Parathyroid adenoma (tissue), 2 donors: ENCODE data around the gene RPS6KA5.

ENCODE experiments used
- H2AFZ ChIP-seq: fragments of 300-600 bp; sonication (generic); one replicate; pipeline ENCODE4 v1.7.0; 2017; ENCODE audit warnings: antibody characterized with exemption, mild to moderate bottlenecking
- H3K27ac ChIP-seq: fragments of 300-600 bp; sonication (generic); one replicate; pipeline ENCODE4 v1.7.0; 2017
- H3K27me3 ChIP-seq: fragments of 300-600 bp; sonication (generic); one replicate; pipeline ENCODE4 v1.7.0; 2017; ENCODE audit warnings: low read length; ENCODE audit not compliant: control insufficient read depth, insufficient read depth
- H3K36me3 ChIP-seq: fragments of 300-600 bp; sonication (generic); one replicate; pipeline ENCODE4 v1.7.0; 2017; ENCODE audit warnings: low read length; ENCODE audit not compliant: control insufficient read depth, insufficient read depth
- H3K4me1 ChIP-seq: fragments of 300-600 bp; sonication (generic); one replicate; pipeline ENCODE4 v1.7.0; 2017; ENCODE audit warnings: control low read depth
- H3K4me2 ChIP-seq: fragments of 300-600 bp; sonication (generic); one replicate; pipeline ENCODE4 v1.7.0; 2017; ENCODE audit warnings: low read length
- H3K4me3 ChIP-seq: fragments of 300-600 bp; sonication (generic); one replicate; pipeline ENCODE4 v1.7.0; 2017; ENCODE audit warnings: low read depth, low read length
- H3K79me2 ChIP-seq: fragments of 300-600 bp; sonication (generic); one replicate; pipeline ENCODE4 v1.7.0; 2017; ENCODE audit warnings: control low read depth
- H3K9ac ChIP-seq: fragments of 300-600 bp; sonication (generic); one replicate; pipeline ENCODE4 v1.7.0; 2017; ENCODE audit warnings: mild to moderate bottlenecking
- H3K9me3 ChIP-seq: fragments of 300-600 bp; sonication (generic); one replicate; pipeline ENCODE4 v1.7.0; 2017; ENCODE audit warnings: low read length; ENCODE audit not compliant: control insufficient read depth
- CTCF ChIP-seq: fragments of 300-600 bp; sonication (generic); IDR thresholded peaks from one replicate; pipeline ENCODE4 v1.7.0; 2017; ENCODE audit warnings: antibody characterized with exemption, mild to moderate bottlenecking
- donor health status: primary hyperparathyroidism.

Gene RPS6KA5

DNA sequence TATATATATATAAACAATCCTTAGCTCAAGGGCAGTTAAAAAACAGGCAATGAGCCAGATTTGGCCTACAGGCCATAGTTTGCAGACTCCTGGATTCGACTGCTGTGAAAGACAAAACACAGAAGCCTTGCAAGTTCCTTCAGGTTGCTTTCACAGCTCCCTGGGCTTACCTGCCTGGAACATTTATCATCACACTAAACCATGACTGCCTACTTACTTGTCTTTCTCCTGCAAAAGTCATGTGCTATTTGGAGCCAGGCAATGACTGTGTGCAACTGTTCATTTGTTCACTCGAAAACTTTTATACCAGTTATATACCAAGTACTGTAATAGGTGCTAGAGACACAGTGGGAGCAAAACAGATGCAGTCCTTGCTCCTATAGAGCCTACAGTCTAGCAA is 2.2 kb upstream of the RPS6KA5 start:
- Histone ChIP-seq H3K9ac (no peak overlapping the region), H3K4me1 (peaks cover 4% of the 10 kb centered on the region), H3K27ac (no peak overlapping the region)

DNA sequence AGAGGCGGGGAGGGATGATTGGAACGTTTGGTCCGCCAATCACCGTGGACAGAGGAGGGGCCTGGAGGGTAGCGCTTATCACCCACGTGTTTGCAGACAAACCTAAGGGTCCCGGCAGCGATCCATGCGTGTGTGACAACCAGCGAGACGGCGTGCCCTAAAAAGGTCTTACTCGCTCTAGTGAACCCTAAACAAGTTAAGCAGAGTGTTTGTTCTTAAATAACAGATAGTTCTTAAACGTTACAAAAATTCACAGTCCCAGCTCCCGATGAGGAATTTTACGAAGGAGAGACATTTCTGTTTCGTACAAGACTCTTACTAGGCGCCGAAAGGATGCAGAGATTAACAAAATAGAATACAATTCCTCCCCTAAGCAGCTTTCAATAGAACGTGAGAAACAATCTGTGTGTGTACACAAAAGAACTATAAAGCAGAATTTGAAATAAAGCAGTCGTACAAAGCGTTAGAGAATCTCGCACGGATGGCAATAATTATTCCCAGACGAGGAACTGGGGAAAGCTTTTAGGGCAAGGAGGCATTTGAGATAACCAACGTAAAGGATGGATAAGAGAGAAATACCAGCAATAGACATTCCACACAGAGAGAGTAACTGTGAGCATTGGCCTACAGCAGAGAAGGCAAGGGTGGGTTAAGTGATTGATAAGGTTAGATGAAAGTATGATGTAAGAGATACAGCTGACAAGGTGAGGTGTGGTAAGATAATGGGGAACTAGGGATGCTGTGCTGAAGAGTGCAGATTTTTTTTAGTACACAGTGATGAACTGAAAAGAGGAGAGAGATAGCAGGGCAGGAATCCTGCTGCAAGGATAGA is 831 bp upstream of the RPS6KA5 start:
- Histone ChIP-seq H3K27me3 (no peaks in the 10 kb centered on the region), H3K79me2 (no peaks in the 10 kb centered on the region), H3K4me3 (peak overlapping the region; percentile 71), H3K4me1 (peaks cover 4% of the 10 kb centered on the region), H2AFZ (peak overlapping the region; percentile 95), H3K9ac (no peak overlapping the region), H3K36me3 (no peaks in the 10 kb centered on the region), H3K9me3 (no peaks in the 10 kb centered on the region), H3K4me2 (peak overlapping the region; percentile 83), H3K27ac (peak overlapping the region; percentile 97)
- TF ChIP-seq CTCF = no peak

More for the DNA sequence above, 2.2 kb upstream of the RPS6KA5 start:
- H3K4me3 ChIP-seq = no peak overlapping the region
- no peaks in the 10 kb centered on the region for H3K36me3 ChIP-seq
- H2AFZ ChIP-seq = no peak overlapping the region
- H3K27me3 ChIP-seq = no peaks in the 10 kb centered on the region
- no peak for TF ChIP-seq CTCF
- no peaks in the 10 kb centered on the region for H3K79me2 ChIP-seq
- H3K9me3 ChIP-seq = no peaks in the 10 kb centered on the region
- no peak overlapping the region for H3K4me2 ChIP-seq

GRCh38 chr14:91059576-91060350 is 678 bp downstream of the RPS6KA5 start:
- peak overlapping the region; percentile 82 for H3K4me3 ChIP-seq
- H3K9ac ChIP-seq = peak overlapping the region; percentile 92
- H3K4me2 ChIP-seq = peak overlapping the region; percentile 89
- no peak for TF ChIP-seq CTCF
- H3K4me1 ChIP-seq = peaks cover 4% of the 10 kb centered on the region
- H3K9me3 ChIP-seq = no peaks in the 10 kb centered on the region
- H3K36me3 ChIP-seq = no peaks in the 10 kb centered on the region
- H3K79me2 ChIP-seq = no peaks in the 10 kb centered on the region
- H3K27me3 ChIP-seq = no peaks in the 10 kb centered on the region
- H2AFZ ChIP-seq = peak overlapping the region; percentile 96
- H3K27ac ChIP-seq = peak overlapping the region; percentile 97

DNA sequence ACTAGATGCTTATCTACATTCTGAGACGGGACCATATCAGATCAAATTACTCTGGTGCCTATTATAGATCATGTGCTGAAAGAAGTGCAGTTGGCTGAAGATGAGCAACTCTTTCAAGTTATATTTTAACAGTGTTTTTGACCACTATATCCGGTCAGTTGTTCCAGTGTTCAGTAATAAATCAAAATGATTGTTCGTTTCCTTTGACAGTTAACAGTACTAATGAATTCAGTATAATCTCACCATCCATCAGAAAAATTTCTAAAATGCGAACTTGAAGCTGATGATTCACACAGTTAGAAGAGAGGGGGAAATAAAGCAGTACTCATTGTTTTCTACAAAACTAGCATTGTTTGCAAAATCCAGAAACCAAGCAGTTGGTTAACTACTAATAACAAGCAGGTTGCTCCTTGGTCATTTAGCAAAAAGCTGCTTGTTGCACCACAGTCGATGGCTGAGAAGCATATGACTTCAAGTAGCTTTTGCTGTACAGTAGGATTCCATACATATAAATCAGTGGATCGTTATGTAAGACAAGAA is 2.3 kb downstream of the RPS6KA5 start:
- H3K4me3 ChIP-seq = no peak overlapping the region
- no peak overlapping the region for H3K9ac ChIP-seq
- TF ChIP-seq CTCF = no peak

More for the DNA sequence above, 2.3 kb downstream of the RPS6KA5 start:
- Histone ChIP-seq H3K27me3 (no peaks in the 10 kb centered on the region), H3K4me1 (peaks cover 4% of the 10 kb centered on the region), H2AFZ (peak overlapping the region; percentile 4), H3K27ac (no peak overlapping the region), H3K4me2 (peak overlapping the region; percentile 20), H3K9me3 (no peaks in the 10 kb centered on the region), H3K36me3 (no peaks in the 10 kb centered on the region), H3K79me2 (no peaks in the 10 kb centered on the region)
